ENCODE data around the gene ZNF30.
"Not testable (repeated sequence)": the region's sequence is repeated elsewhere in the genome, so short reads cannot be mapped to it uniquely, and the experiment has no call there.

ZNF30 gene

DNA sequence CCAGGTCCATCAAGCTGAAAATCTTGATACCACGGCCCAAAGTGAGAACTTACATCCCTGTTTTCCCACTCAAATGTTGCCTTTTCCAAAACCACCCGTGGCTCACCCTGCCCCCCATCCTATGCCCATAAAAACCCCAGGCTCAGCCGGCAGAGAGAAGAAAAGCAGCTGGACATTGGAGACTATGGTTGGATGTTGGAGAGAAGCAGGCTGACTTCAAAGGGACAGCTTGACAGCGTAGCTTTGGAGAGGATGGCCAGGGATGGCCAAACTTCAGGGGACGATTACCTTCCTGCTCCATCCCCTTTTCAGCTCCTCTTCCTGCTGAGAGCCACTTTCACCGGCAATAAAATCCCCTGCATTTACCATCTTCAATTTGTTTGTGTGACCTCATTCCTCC is 40.8 kb downstream of the ZNF30 start:
- TF ChIP-seq, protein P1, sequence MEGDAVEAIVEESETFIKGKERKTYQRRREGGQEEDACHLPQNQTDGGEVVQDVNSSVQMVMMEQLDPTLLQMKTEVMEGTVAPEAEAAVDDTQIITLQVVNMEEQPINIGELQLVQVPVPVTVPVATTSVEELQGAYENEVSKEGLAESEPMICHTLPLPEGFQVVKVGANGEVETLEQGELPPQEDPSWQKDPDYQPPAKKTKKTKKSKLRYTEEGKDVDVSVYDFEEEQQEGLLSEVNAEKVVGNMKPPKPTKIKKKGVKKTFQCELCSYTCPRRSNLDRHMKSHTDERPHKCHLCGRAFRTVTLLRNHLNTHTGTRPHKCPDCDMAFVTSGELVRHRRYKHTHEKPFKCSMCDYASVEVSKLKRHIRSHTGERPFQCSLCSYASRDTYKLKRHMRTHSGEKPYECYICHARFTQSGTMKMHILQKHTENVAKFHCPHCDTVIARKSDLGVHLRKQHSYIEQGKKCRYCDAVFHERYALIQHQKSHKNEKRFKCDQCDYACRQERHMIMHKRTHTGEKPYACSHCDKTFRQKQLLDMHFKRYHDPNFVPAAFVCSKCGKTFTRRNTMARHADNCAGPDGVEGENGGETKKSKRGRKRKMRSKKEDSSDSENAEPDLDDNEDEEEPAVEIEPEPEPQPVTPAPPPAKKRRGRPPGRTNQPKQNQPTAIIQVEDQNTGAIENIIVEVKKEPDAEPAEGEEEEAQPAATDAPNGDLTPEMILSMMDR (IDR thresholded peaks at IDR 0.05; ENCODE audit: low read depth, low read length): no peak
- DNase-seq (ENCODE audit: extremely low read depth, low read depth): no peak

DNA sequence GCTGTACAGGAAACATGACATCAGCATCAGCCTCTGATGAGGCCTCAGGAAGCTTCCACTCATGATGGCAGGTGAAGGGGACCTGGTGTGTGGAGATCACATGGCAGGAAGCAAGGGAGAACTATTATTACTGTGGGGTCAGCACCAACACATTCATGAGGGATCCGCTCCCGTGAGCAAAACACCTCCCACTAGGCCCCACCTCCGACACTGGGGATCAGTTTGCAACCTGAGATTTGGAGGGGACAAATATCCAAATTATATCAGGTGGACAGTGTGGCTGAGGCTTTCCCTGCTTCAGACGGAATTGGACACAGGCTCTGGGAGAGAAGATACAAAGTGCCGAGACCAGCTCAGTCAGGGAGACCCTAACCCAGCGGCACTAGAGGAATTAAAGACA is 43.0 kb downstream of the ZNF30 start:
- TF ChIP-seq, protein P1 (IDR thresholded peaks at IDR 0.05; ENCODE audit: low read depth, low read length): no peak
- no peak for DNase-seq (ENCODE audit: extremely low read depth, low read depth)

DNA sequence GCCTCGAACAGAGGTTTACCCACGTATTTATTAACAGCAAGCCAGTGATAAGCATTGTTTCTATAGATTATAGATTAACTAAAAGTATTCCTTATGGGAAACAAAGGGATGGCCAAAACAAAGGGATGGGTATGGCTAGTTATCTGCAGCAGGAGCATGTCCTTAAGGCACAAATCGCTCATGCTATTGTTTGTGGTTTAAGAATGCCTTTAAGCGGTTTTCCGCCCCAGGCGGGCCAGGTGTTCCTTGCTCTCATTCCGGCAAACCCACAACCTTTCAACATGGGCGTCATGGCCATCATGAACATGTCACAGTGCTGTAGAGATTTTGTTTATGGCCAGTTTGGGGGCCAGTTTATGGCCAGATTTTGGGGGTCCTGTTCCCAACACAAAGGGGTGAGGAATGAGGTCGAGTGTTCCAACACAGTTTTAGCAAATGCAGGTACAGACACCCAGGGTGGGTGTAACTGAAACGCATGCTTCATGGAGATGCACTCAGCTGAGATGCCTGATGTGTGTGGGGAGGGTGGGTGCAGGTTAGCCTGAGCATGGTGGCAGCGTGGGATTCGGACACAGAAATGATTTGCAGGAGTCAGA is 43.6 kb downstream of the ZNF30 start:
- DNase-seq (ENCODE audit: extremely low read depth, low read depth): not testable (repeated sequence)

DNA sequence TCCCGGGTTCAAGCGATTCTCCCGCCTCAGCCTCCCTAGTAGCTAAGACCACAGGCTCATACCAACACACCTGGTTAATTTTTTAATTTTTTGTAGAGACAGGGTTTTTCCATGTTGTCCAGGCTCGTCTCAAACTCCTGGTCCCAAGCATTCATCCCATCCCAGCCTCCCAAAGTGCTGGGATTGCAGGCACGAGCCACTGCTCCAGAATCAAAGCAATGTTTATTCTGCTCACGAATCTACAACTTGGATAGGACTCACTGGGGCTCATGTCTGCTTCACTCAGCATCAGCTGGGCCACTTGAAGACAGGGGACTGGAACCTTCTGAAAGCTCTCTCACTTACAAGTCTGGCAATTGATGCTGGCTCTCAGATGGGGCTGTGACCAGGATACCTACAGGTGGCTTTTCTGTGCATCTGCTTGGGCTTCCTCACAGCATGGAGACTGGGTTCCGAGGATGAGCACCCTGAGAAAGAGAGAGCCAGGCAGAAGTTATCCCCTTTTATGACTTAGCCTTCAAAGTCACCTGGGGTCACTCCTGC is 45.5 kb downstream of the ZNF30 start:
- no peak for DNase-seq (ENCODE audit: extremely low read depth, low read depth)
- TF ChIP-seq, protein P1 (IDR thresholded peaks at IDR 0.05; ENCODE audit: low read depth, low read length): no peak

DNA sequence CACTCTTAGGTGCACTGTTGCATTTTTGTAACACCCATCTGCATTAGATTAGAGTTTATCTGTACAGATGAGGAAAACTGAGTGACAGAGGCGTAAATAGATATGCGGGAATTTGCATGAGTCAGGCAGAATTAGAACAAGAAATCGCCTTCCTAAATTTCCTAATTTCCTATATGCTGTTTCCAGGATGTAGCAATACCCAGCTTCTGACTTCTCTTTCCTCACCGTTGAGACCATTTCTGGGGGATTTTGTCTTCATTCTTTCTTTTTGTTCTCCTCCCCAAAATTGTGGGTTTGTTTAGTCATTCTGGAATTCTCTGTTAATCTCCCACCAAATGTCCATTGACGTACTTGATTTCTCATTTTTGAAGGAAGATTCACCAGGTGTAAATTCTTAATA is 47.9 kb downstream of the ZNF30 start:
- TF ChIP-seq, protein P1 (IDR thresholded peaks at IDR 0.05; ENCODE audit: low read depth, low read length): no peak
- no peak for DNase-seq (ENCODE audit: extremely low read depth, low read depth)

DNA sequence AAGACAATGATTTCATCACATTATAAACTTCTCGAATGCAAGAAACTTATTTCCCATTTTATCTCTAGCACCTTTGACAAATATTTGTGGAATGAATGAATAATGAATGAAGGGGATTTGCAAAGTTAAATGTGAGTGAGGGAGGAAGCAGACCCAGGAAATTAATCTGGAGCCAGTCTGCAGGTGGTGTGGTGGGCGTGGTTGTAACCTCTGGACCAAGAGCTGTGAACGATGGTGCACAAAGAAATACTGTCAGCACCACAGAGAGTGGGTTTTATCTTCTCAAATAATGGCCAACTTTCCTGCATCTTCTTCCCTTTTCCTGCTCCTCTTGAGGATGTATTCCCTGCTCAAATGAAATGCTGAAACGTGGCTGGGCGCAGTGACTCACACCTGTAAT is 48.4 kb downstream of the ZNF30 start:
- no peak for DNase-seq (ENCODE audit: extremely low read depth, low read depth)
- TF ChIP-seq, protein P1 (IDR thresholded peaks at IDR 0.05; ENCODE audit: low read depth, low read length): no peak

DNA sequence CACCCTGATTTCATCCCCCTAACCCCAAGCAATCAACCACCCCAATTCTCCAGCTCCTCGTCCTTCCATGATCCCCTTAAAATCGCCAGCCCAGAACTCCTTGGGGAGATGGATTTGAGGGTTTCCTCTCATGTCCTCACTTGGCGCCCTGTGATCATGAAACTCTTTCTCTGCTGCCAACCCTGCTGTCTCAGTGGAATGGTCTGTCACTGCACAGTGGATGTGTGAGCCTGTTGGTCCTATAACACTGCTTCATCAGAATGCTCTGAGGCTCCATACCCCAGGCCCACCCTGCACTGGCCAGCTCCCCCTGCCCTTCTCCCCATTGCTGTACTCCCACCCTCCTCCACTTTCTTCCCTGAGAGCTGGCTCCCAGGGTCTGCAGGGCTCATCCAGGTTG is 49.9 kb downstream of the ZNF30 start:
- no peak for DNase-seq (ENCODE audit: extremely low read depth, low read depth)
- TF ChIP-seq, protein P1 (IDR thresholded peaks at IDR 0.05; ENCODE audit: low read depth, low read length): no peak

All from AG09319 (cell line).